K562 (cell line): ENCODE results near the gene YTHDC2. TPM values are rescaled to one million over a fixed set of nuclear protein-coding genes. Genes with fewer than 3 reads are reported as not detected.

Source experiments
- ATAC-seq: fragments of 200-7000 bp; cut with Tn5 transposase; 3 replicates; pipeline ENCODE4 v1.9.1; 2020; ENCODE audit warnings: moderate library complexity
- BruUV-seq: library from RNA; stranded (reverse); fragments of 400-500 nt; replicated peaks from 2 replicates; lab custom pipeline; 2021; lab: Mats Ljungman, UMichigan
- CTCF ChIA-PET: fragments of 300-600 bp; formaldehyde crosslinking; extraction: SDS; loops from one replicate; lab custom pipeline; 2021; ENCODE audit warnings: low intra/inter-chr PET ratio; lab: Yijun Ruan, JAX
- POLR2A ChIA-PET: fragments of 300-600, 350-650 bp; sonication (Branson Sonifier 250); formaldehyde crosslinking; extraction: SDS; loops from one replicate; lab custom pipeline; 2021; ENCODE audit warnings: antibody characterized with exemption, inconsistent platforms; lab: Yijun Ruan, JAX
- DNase-seq, 4 experiments: peaks; one replicate each; pipeline versions ENCODE4 v3.0.0 to v3.0.0-alpha.2; 2011 to 2018; ENCODE audit warnings: low spot score in 3 of 4, mixed read lengths in 3 of 4; ENCODE audit errors: extremely low read depth in 1 of 4
- FAIRE-seq: peaks from 2 replicates; lab custom pipeline; 2011; peaks lifted over from hg19 to GRCh38; lab: Jason Lieb, UNC
- H2AFZ ChIP-seq: 2 replicates; pipeline ENCODE4 v1.6.0; 2011; ENCODE audit warnings: low read depth, low read length, control low read depth, inconsistent platforms
- H3K27ac ChIP-seq: fragments of 200-600 bp; 3 replicates; pipeline ENCODE4 v1.8.0; 2011; ENCODE audit warnings: low read depth, mild to moderate bottlenecking, control low read depth, inconsistent platforms, low read length, moderate library complexity, mixed read lengths; ENCODE audit errors: extremely low read depth
- H3K27me3 ChIP-seq, 2 experiments: fragments of 300-600 bp in 1 of 2; 2 replicates in 1 of 2; 3 replicates in 1 of 2; pipeline versions ENCODE4 v1.6.0 to v1.8.0; 2011; ENCODE audit warnings: inconsistent platforms in 2 of 2, low read length in 2 of 2, mild to moderate bottlenecking in 1 of 2, mixed read lengths in 1 of 2, moderate library complexity in 1 of 2; ENCODE audit not compliant: control insufficient read depth in 2 of 2, insufficient read depth in 2 of 2
- H3K36me3 ChIP-seq: fragments of 300-600 bp; 3 replicates; pipeline ENCODE4 v1.8.0; 2011; ENCODE audit warnings: mild to moderate bottlenecking, low read length, inconsistent platforms; ENCODE audit not compliant: control insufficient read depth, insufficient read depth
- H3K4me1 ChIP-seq, 2 experiments: fragments of 200-600 bp in 1 of 2; replicated peaks in 1 of 2; 2 replicates in 1 of 2; 3 replicates in 1 of 2; pipeline versions ENCODE4 v1.5.1 to v1.8.0; 2011; ENCODE audit warnings: inconsistent platforms in 2 of 2, low read length in 2 of 2, mild to moderate bottlenecking in 1 of 2, mixed read lengths in 1 of 2, moderate library complexity in 1 of 2; ENCODE audit not compliant: control insufficient read depth in 2 of 2, insufficient read depth in 2 of 2
- H3K4me2 ChIP-seq: 2 replicates; pipeline ENCODE4 v1.6.1; 2011; ENCODE audit warnings: low read length, control low read depth, inconsistent platforms, mixed read lengths; ENCODE audit not compliant: insufficient read depth
- H3K4me3 ChIP-seq: fragments of 200-600 bp; sonication (generic), shearing (Covaris generic); 2 replicates; pipeline ENCODE4 v1.5.1; 2016; ENCODE audit warnings: control low read depth, inconsistent platforms
- H3K79me2 ChIP-seq: fragments of 200-600 bp; 3 replicates; pipeline ENCODE4 v1.8.0; 2011; ENCODE audit warnings: low read length, inconsistent platforms; ENCODE audit not compliant: control insufficient read depth, insufficient read depth
- H3K9ac ChIP-seq, 2 experiments: 2 replicates each; pipeline versions ENCODE4 v1.6.0 to v1.6.1; 2011; ENCODE audit warnings: low read depth in 2 of 2, low read length in 2 of 2, control low read depth in 1 of 2, inconsistent platforms in 1 of 2, mild to moderate bottlenecking in 1 of 2, mixed read lengths in 1 of 2; ENCODE audit not compliant: insufficient read depth in 1 of 2
- H3K9me1 ChIP-seq: one replicate; pipeline ENCODE4 v1.6.0; 2011; ENCODE audit warnings: inconsistent platforms, mild to moderate bottlenecking, low read length, moderate library complexity; ENCODE audit not compliant: control insufficient read depth, insufficient read depth
- H3K9me3 ChIP-seq: replicated peaks from 2 replicates; pipeline ENCODE4 v1.5.1; 2011; ENCODE audit warnings: low read depth, low read length, inconsistent platforms; ENCODE audit not compliant: control insufficient read depth, insufficient read depth
- H4K20me1 ChIP-seq: replicated peaks from 2 replicates; pipeline ENCODE4 v1.6.1; 2011; ENCODE audit warnings: low read length, inconsistent platforms, mixed read lengths; ENCODE audit not compliant: control insufficient read depth, insufficient read depth
- ARID2 ChIP-seq: fragments of 450-650 bp; IDR thresholded peaks from 2 replicates; pipeline ENCODE4 v1.6.1; 2017; ENCODE audit warnings: antibody characterized with exemption, mild to moderate bottlenecking
- ATF7 ChIP-seq: fragments of 450-650 bp; IDR thresholded peaks from 2 replicates; pipeline ENCODE4 v1.7.1; 2014; ENCODE audit warnings: mild to moderate bottlenecking, moderate library complexity
- CBFA2T3 ChIP-seq: fragments of 450-650 bp; IDR thresholded peaks from 2 replicates; pipeline ENCODE4 v1.6.1; 2017
- CTBP1 ChIP-seq: fragments of 450-650 bp; IDR thresholded peaks from 2 replicates; pipeline ENCODE4 v1.6.1; 2016; ENCODE audit warnings: borderline replicate concordance
- CTCF ChIP-seq, 3 experiments: IDR thresholded peaks in 2 of 3; conservative IDR thresholded peaks in 1 of 3; 2 replicates each; pipeline ENCODE4 v1.5.1; 2011 to 2012; ENCODE audit warnings: low read length in 3 of 3, mild to moderate bottlenecking in 3 of 3, control low read depth in 2 of 3, improper control_type of control experiment in 1 of 3, inconsistent platforms in 1 of 3, low read depth in 1 of 3, mixed read lengths in 1 of 3, moderate library complexity in 1 of 3; ENCODE audit not compliant: insufficient read depth in 2 of 3
- E2F1 ChIP-seq: sonication (generic); formaldehyde crosslinking; IDR thresholded peaks from 2 replicates; pipeline ENCODE4 v1.8.1; 2023; ENCODE audit warnings: mild to moderate bottlenecking, missing genetic modification reagents, moderate library complexity
- ESRRA ChIP-seq: fragments of 450-650 bp; IDR thresholded peaks from 2 replicates; pipeline ENCODE4 v1.6.1; 2014; ENCODE audit warnings: low read depth, mild to moderate bottlenecking, moderate library complexity, borderline replicate concordance
- ETV6 ChIP-seq, 3 experiments: fragments of 150-350 bp in 1 of 3; sonication (generic) in 1 of 3; formaldehyde crosslinking in 1 of 3; IDR thresholded peaks; 2 replicates each; pipeline versions ENCODE4 v1.6.1 to v1.8.0; 2014 to 2022; ENCODE audit warnings: borderline replicate concordance in 2 of 3, low read depth in 2 of 3, antibody characterized with exemption in 1 of 3, low read length in 1 of 3, mild to moderate bottlenecking in 1 of 3, missing genetic modification reagents in 1 of 3
- HDAC8 ChIP-seq: fragments of 450-650 bp; IDR thresholded peaks from 2 replicates; pipeline ENCODE4 v1.6.1; 2016; ENCODE audit warnings: mild to moderate bottlenecking, missing genetic modification characterization, moderate library complexity, missing compliant biosample characterization
- MNT ChIP-seq, 2 experiments: fragments of 450-650 bp; conservative IDR thresholded peaks; 2 replicates each; pipeline ENCODE4 v1.6.1; 2017; ENCODE audit warnings: mild to moderate bottlenecking in 2 of 2, moderate library complexity in 2 of 2
- SIN3B ChIP-seq: fragments of 450-650 bp; IDR thresholded peaks from 2 replicates; pipeline ENCODE4 v1.6.1; 2017; ENCODE audit warnings: low read depth, mild to moderate bottlenecking, moderate library complexity
- STAG1 ChIP-seq: sonication (generic); formaldehyde crosslinking; IDR thresholded peaks from 2 replicates; pipeline ENCODE4 v1.5.0; 2020; ENCODE audit warnings: missing genetic modification reagents, borderline replicate concordance
- WGBS: fragments of 100-300 bp; shearing (Covaris generic); methylation state at CpG from one replicate; pipeline ENCODE4 v1.1.6; 2016; ENCODE audit warnings: low coverage, mixed read lengths; ENCODE audit not compliant: insufficient coverage; ENCODE audit errors: missing lambda C conversion rate; 5-methylcytosine and 5-hydroxymethylcytosine counted together
- in situ Hi-C: fragments of 300-500 bp; cut with MboI; formaldehyde crosslinking; loops from 4 replicates; pipeline ENCODE4 v1.15.0; 2018; ENCODE audit warnings: inconsistent platforms, mixed read lengths
- intact Hi-C: fragments of 100-400 bp; cut with micrococcal nuclease; formaldehyde crosslinking; loops from 2 replicates; pipeline ENCODE4 v1.14.2; 2022
- polyA plus RNA-seq, 8 experiments: library from polyadenylated mRNA; depleted of rRNA in 4 of 8; stranded (reverse) in 5 of 8; unstranded in 3 of 8; fragments of >200 nt; fragmentation: Nextera tagmentation in 2 of 8; fragmentation: Illumina TruSeq in 1 of 8; extraction: Ambion mirVana in 2 of 8; extraction: Trizol in 1 of 8; gene quantifications; 2 replicates each; pipeline versions ENCODE4 v1.2.1 to v1.2.3, GENCODE V29; 2011 to 2014; ENCODE audit warnings: inconsistent platforms in 1 of 8, missing spikeins in 1 of 8
- total RNA-seq, 7 experiments: library from RNA; depleted of rRNA in 6 of 7; stranded (reverse); fragments of >200 nt in 6 of 7; fragmentation: Illumina TruSeq in 2 of 7; extraction: Trizol in 2 of 7; gene quantifications; 2 replicates each; pipeline versions ENCODE4 v1.2.1 to v1.2.3, GENCODE V29; 2011 to 2021; ENCODE audit warnings: low replicate concordance in 1 of 7

The YTHDC2 gene
- total and polyA plus RNA-seq, 9 of the 15 experiments (the other 6 are each of a cell fraction or from before 2014, with no cell fraction given): 2.7 to 21.6 (median 15.9) TPM

GRCh38 chr5:113606298-113607134 is 93.0 kb downstream of the YTHDC2 start:
- H4K20me1 ChIP-seq: no peaks in the 10 kb centered on the region
- POLR2A ChIA-PET: interaction anchor here (0.6 to 2.2 kb wide), 2 partner anchors 11 to 354 kb away, joined by 4 to 7 read pairs; no protein-coding TSS in a partner anchor
- H3K36me3 ChIP-seq: no peaks in the 10 kb centered on the region
- peaks cover 0 to 5% of the 10 kb centered on the region in 2 experiments; a peak in 3 of 5 replicates for H3K4me1 ChIP-seq
- WGBS: 17% methylated on average over 13 of the region's 13 CpGs
- 0 out of 2 replicates have a peak, but pooled peaks cover 1% of the 10 kb centered on the region for H3K9me3 ChIP-seq
- no peaks in the 10 kb centered on the region for H3K79me2 ChIP-seq
- FAIRE-seq (peak; percentile 90), DNase-seq (peak; percentile 53 to 79 (median 61)), ATAC-seq (peak; percentile 99)
- no peak overlapping the region; a peak in 1 of 4 replicates for H3K9ac ChIP-seq
- no TSS peak for BruUV-seq
- no peaks in the 10 kb centered on the region for H3K9me1 ChIP-seq
- no peaks in the 10 kb centered on the region for H3K27me3 ChIP-seq
- intact Hi-C loops: loop anchor here (1.0 to 10.0 kb wide), 9 partner anchors 94 to 1429 kb away; partner anchors contain the start of gene YTHDC2
- in situ Hi-C loops: no loop called here
- H3K27ac ChIP-seq: no peak overlapping the region
- peak overlapping the region; percentile 56; the same call in 1 of the 2 replicates for H3K4me2 ChIP-seq
- H2AFZ ChIP-seq: peak overlapping the region; percentile 56
- CTCF ChIA-PET: interaction anchor here (0.5 to 1.5 kb wide), 7 partner anchors 76 to 828 kb away, joined by 3 to 8 read pairs (median 5); no protein-coding TSS in a partner anchor
- H3K4me3 ChIP-seq: no peak overlapping the region
- no peak for TF ChIP-seq HDAC8 (tag)
- TF ChIP-seq CTCF (IDR thresholded peaks at IDR 0.05 in 2 of 3, conservative IDR thresholded peaks at IDR 0.05 in 1 of 3; ENCODE audit: insufficient read depth in 2 of 3, low read depth in 1 of 3, low read length in 3 of 3): peak; percentile 76 to 86 (median 86)
- 0 out of 2 replicates have a peak, but pooled peaks have one; percentile 30 for TF ChIP-seq ATF7
- TF ChIP-seq ETV6 (IDR thresholded peaks at IDR 0.05; ENCODE audit: borderline replicate concordance in 1 of 2, low read depth in 2 of 2, low read length in 1 of 2): no peak
- no peak for TF ChIP-seq ETV6 (CRISPR knock-in tag; IDR thresholded peaks at IDR 0.05; ENCODE audit: borderline replicate concordance)
- TF ChIP-seq STAG1 (CRISPR knock-in tag): peak; percentile 44; the same call in 1 of the 2 replicates
- peak; percentile 81 for TF ChIP-seq ESRRA
- no peak; the same call in 1 of the 2 replicates for TF ChIP-seq CTBP1
- peak; percentile 28; the same call in 1 of the 2 replicates for TF ChIP-seq CBFA2T3
- no peak for TF ChIP-seq SIN3B
- peak in 1 of 2 experiments; percentile 45; a peak in 2 of 4 replicates for TF ChIP-seq MNT (conservative IDR thresholded peaks at IDR 0.05)
- TF ChIP-seq E2F1 (CRISPR knock-in tag): peak; percentile 42; the same call in 1 of the 2 replicates
- peak; percentile 31; the same call in 1 of the 2 replicates for TF ChIP-seq ARID2
